A673 (cell line): Measurements from ENCODE around the gene PSMA7. TPM values are rescaled to one million over a fixed set of nuclear protein-coding genes. Genes with fewer than 3 reads are reported as not detected.

Source experiments
- BruUV-seq: library from RNA; stranded (reverse); fragments of 400-500 nt; replicated peaks from 2 replicates; lab custom pipeline; 2021; lab: Mats Ljungman, UMichigan
- CTCF ChIA-PET: fragments of 300-600 bp; sonication (Branson Sonifier 250); formaldehyde crosslinking; loops from one replicate; lab custom pipeline; 2022; ENCODE audit warnings: antibody characterized with exemption; lab: Charles Lee
- POLR2A ChIA-PET: fragments of 300-600 bp; sonication (Branson Sonifier 250); formaldehyde crosslinking; loops from one replicate; lab custom pipeline; 2022; ENCODE audit warnings: antibody characterized with exemption; ENCODE audit not compliant: low non-redundant PET; lab: Charles Lee
- DNase-seq: peaks from one replicate; pipeline ENCODE4 v3.0.0-alpha.2; 2015; ENCODE audit warnings: low spot score
- H3K27ac ChIP-seq: fragments of 200-600 bp; sonication (generic); 2 replicates; pipeline ENCODE4 v1.5.1; 2016; ENCODE audit warnings: mixed run types, low read depth, mild to moderate bottlenecking, mixed read lengths, antibody characterized with exemption, low read length; ENCODE audit not compliant: poor library complexity, severe bottlenecking
- H3K27me3 ChIP-seq: fragments of 200-600 bp; sonication (generic); replicated peaks from 2 replicates; pipeline ENCODE4 v1.6.1; 2017; ENCODE audit warnings: mixed run types, low read depth, mild to moderate bottlenecking, mixed read lengths, antibody characterized with exemption, low read length; ENCODE audit not compliant: insufficient read depth, poor library complexity
- H3K36me3 ChIP-seq: fragments of 200-600 bp; sonication (generic); 2 replicates; pipeline ENCODE4 v1.6.1; 2016; ENCODE audit warnings: mixed run types, mild to moderate bottlenecking, mixed read lengths, antibody characterized with exemption, low read length; ENCODE audit not compliant: insufficient read depth, poor library complexity, severe bottlenecking
- H3K4me1 ChIP-seq: fragments of 200-600 bp; sonication (generic); 2 replicates; pipeline ENCODE4 v1.6.1; 2017; ENCODE audit warnings: mixed run types, mild to moderate bottlenecking, mixed read lengths, antibody characterized with exemption, low read length; ENCODE audit not compliant: insufficient read depth, poor library complexity, severe bottlenecking
- H3K4me3 ChIP-seq: fragments of 200-600 bp; sonication (generic); 2 replicates; pipeline ENCODE4 v1.5.1; 2016; ENCODE audit warnings: low read depth, mixed run types, mild to moderate bottlenecking, mixed read lengths, low read length; ENCODE audit not compliant: poor library complexity, severe bottlenecking
- H3K9me3 ChIP-seq: fragments of 200-600 bp; sonication (generic); 2 replicates; pipeline ENCODE4 v1.6.1; 2016; ENCODE audit warnings: mixed run types, low read depth, mild to moderate bottlenecking, mixed read lengths, antibody characterized with exemption, low read length; ENCODE audit not compliant: poor library complexity, severe bottlenecking
- EZH2 ChIP-seq: fragments of 200-600 bp; sonication (generic); IDR thresholded peaks from 2 replicates; pipeline ENCODE4 v1.6.1; 2017; ENCODE audit warnings: borderline replicate concordance, low read depth, mild to moderate bottlenecking, mixed read lengths, antibody characterized with exemption, low read length; ENCODE audit not compliant: poor library complexity, severe bottlenecking
- intact Hi-C: fragments of 100-400 bp; cut with micrococcal nuclease; formaldehyde crosslinking; loops from one replicate; pipeline ENCODE4 v1.10.0; 2022; ENCODE audit not compliant: unreplicated experiment
- total RNA-seq: library from RNA; stranded (reverse); gene quantifications from 2 replicates; pipeline ENCODE4 v1.2.3, GENCODE V29; 2021
- TF ChIP-seq, protein P1 (sequence below): fragments of 300-800, 200-600 bp; sonication (generic); conservative IDR thresholded peaks from 2 replicates; pipeline ENCODE4 v1.5.1; 2017; ENCODE audit warnings: low read depth, mild to moderate bottlenecking, antibody characterized with exemption, low read length, moderate library complexity, mixed read lengths

PSMA7 gene
- total RNA-seq, 1 experiment from 2014 or later: 593 TPM

DNA sequence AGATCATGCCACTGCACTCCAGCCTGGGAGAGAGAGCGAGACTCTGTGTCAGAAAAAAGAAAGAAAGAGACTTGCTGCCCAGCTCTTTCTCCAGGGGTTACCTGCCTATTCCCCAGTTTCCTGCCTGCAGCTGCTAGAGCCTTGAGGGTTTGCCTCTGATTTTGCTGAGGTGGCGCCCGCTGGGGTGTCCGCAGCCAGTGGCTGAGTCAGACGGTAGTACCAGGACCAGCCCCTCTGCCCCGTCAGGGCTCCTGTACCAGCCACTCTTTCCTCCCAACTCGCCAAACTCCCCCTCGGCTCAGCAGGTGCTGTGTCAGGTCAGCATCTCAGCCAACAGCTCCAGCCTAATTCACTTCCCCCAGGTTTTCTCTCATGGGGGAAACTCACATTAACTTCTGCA lies 28.3 kb downstream of the PSMA7 start:
- Histone ChIP-seq H3K27ac (no peak overlapping the region), H3K36me3 (no peaks in the 10 kb centered on the region), H3K9me3 (no peaks in the 10 kb centered on the region), H3K4me1 (no peaks in the 10 kb centered on the region), H3K27me3 (no peaks in the 10 kb centered on the region), H3K4me3 (no peak overlapping the region)
- no TSS peak for BruUV-seq
- no peak for TF ChIP-seq EZH2
- TF ChIP-seq, protein P1, sequence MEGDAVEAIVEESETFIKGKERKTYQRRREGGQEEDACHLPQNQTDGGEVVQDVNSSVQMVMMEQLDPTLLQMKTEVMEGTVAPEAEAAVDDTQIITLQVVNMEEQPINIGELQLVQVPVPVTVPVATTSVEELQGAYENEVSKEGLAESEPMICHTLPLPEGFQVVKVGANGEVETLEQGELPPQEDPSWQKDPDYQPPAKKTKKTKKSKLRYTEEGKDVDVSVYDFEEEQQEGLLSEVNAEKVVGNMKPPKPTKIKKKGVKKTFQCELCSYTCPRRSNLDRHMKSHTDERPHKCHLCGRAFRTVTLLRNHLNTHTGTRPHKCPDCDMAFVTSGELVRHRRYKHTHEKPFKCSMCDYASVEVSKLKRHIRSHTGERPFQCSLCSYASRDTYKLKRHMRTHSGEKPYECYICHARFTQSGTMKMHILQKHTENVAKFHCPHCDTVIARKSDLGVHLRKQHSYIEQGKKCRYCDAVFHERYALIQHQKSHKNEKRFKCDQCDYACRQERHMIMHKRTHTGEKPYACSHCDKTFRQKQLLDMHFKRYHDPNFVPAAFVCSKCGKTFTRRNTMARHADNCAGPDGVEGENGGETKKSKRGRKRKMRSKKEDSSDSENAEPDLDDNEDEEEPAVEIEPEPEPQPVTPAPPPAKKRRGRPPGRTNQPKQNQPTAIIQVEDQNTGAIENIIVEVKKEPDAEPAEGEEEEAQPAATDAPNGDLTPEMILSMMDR: no peak
- DNase-seq: no peak
- ChIA-PET POLR2A (no interaction called here), CTCF (no interaction called here)
- intact Hi-C loops: no loop called here

DNA sequence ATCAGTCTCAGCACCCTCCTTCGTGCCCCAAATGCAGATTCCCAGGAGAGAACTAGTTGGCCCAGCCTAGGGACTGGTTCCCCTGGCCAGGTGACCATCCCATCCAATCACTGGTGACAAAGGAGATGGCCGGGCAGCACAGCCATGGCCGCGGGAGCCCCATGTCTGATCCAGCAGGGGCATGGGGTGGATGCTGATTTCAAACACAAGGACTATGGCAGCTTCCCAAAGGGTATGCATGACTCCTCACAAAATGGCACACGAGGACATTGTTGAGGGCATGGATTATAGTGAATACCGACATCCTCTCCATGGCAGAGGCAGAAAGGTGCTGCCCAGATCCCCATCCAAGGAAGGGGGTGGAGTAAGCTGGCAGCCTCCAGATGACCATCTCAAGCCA lies 30.8 kb downstream of the PSMA7 start:
- peaks cover 16% of the 10 kb centered on the region for H3K9me3 ChIP-seq
- ChIA-PET CTCF (no interaction called here), POLR2A (no interaction called here)
- H3K4me3 ChIP-seq: no peak overlapping the region
- DNase-seq: no peak
- no peaks in the 10 kb centered on the region for H3K36me3 ChIP-seq
- H3K27ac ChIP-seq: no peak overlapping the region
- no peaks in the 10 kb centered on the region for H3K27me3 ChIP-seq
- TF ChIP-seq, protein P1: no peak
- TF ChIP-seq EZH2: no peak
- H3K4me1 ChIP-seq: no peaks in the 10 kb centered on the region
- BruUV-seq: no TSS peak
- intact Hi-C loops: no loop called here

DNA sequence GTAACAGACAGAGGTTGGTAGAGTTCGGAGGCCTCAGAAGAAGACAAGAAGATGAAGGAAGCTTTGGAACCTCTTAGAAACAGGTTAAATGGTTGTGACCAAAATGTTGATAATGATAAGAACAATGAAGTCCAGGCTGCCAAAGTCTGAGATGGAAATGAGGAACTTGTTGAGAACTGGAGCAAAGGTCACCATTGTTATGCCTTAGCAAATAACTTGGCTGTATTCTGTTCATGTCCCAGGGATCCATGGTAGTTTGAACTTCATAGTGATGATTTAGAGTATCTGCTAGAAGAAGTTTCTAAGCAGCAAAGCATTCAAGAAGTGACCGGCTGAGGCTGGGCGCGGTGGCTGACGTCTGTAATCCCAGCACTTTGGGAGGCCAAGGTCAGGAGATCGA lies 32.0 kb downstream of the PSMA7 start:
- POLR2A ChIA-PET: no interaction called here
- intact Hi-C loops: no loop called here

More for the DNA sequence above, 32.0 kb downstream of the PSMA7 start:
- Histone ChIP-seq H3K4me1 (no peaks in the 10 kb centered on the region), H3K4me3 (no peak overlapping the region), H3K9me3 (peaks cover 21% of the 10 kb centered on the region), H3K36me3 (no peaks in the 10 kb centered on the region), H3K27ac (no peak overlapping the region), H3K27me3 (no peaks in the 10 kb centered on the region)
- DNase-seq: no peak
- BruUV-seq: no TSS peak
- TF ChIP-seq EZH2: no peak
- TF ChIP-seq, protein P1: no peak
- CTCF ChIA-PET: no interaction called here
